ENCODE data around the gene TTC7B. TPM values are rescaled to one million over a fixed set of nuclear protein-coding genes. Genes with fewer than 3 reads are reported as not detected.

Gene TTC7B
- total RNA-seq, 1 donor from 2014 or later = 46.6 TPM

DNA sequence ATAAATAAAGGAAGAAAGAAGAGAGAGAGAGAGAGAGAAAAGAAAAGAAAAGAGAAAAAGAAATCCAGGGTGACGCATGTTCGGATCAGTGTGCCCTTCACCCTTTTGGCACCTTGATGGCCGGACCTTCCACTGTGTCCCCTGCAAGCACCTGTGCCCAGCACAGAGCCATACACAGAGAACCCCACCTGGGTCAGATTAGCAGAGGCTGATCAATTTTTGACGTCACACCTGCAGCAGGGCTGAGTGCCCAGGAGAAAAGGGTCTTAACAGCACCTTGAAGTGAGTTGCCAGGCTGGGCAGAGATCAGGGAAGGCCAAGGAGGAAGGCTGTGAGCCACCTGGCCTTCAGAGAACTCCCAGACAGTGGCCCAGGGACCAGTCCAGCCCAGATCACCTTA is 305.0 kb downstream of the TTC7B start:
- no peaks in the 10 kb centered on the region for H3K9me3 Mint-ChIP-seq (ENCODE audit: low read depth)
- peaks cover 56% of the 10 kb centered on the region for H3K4me1 Mint-ChIP-seq (ENCODE audit: low read depth)
- H3K27me3 Mint-ChIP-seq = no peaks in the 10 kb centered on the region
- DNase-seq (ENCODE audit: low spot score, unreplicated experiment) = no peak
- TF ChIP-seq, protein P1, sequence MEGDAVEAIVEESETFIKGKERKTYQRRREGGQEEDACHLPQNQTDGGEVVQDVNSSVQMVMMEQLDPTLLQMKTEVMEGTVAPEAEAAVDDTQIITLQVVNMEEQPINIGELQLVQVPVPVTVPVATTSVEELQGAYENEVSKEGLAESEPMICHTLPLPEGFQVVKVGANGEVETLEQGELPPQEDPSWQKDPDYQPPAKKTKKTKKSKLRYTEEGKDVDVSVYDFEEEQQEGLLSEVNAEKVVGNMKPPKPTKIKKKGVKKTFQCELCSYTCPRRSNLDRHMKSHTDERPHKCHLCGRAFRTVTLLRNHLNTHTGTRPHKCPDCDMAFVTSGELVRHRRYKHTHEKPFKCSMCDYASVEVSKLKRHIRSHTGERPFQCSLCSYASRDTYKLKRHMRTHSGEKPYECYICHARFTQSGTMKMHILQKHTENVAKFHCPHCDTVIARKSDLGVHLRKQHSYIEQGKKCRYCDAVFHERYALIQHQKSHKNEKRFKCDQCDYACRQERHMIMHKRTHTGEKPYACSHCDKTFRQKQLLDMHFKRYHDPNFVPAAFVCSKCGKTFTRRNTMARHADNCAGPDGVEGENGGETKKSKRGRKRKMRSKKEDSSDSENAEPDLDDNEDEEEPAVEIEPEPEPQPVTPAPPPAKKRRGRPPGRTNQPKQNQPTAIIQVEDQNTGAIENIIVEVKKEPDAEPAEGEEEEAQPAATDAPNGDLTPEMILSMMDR (IDR thresholded peaks at IDR 0.05; ENCODE audit: unreplicated experiment) = no peak
- peak overlapping the region; percentile 94 for H3K27ac Mint-ChIP-seq
- H3K36me3 Mint-ChIP-seq (ENCODE audit: insufficient read depth) = no peaks in the 10 kb centered on the region
- no peak overlapping the region for H3K4me3 Mint-ChIP-seq (ENCODE audit: low read depth)

DNA sequence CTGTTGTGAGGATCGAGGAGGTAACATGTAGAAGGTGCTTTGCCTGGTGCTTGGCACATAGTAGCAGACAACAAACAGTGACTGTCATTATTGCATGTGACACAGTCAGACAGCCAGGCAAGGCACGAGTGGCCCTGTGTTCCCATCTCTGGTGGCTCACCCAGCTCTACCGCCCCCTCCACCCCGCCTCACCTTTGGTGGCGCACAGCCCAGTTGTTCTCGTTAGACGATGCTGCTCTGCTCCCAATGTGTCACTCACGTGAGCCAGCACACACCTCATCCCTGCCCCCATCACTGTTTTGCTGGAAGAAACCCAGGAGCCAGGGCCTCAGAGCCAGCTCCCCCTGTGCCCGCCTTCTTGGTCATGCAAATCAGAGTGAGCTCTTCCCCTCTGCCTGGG is 306.1 kb downstream of the TTC7B start:
- no peak for DNase-seq (ENCODE audit: low spot score, unreplicated experiment)
- peak overlapping the region; percentile 71 for H3K27ac Mint-ChIP-seq
- H3K27me3 Mint-ChIP-seq = no peaks in the 10 kb centered on the region
- TF ChIP-seq, protein P1 (IDR thresholded peaks at IDR 0.05; ENCODE audit: unreplicated experiment) = no peak
- peaks cover 47% of the 10 kb centered on the region for H3K4me1 Mint-ChIP-seq (ENCODE audit: low read depth)
- H3K36me3 Mint-ChIP-seq (ENCODE audit: insufficient read depth) = no peaks in the 10 kb centered on the region
- no peak overlapping the region for H3K4me3 Mint-ChIP-seq (ENCODE audit: low read depth)
- H3K9me3 Mint-ChIP-seq (ENCODE audit: low read depth) = no peaks in the 10 kb centered on the region

DNA sequence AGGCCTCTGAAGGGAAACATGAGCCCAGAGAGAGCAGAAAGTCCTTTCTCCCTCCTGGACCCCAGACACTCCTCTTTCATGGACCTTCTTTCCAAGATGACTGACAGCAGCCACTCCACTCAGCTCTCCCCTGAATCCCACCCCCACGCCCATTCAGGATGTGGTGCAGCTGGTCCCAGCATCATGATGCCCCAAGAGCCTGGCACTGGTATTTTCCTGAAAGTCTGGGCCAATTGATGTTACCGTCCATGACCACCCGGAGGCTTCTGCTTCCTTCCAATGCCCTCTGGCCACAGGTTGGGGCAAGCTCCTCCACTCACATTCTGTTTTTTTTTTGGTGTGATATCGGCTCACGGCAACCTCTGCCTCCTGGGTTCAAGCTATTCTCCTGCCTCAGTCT is 306.8 kb downstream of the TTC7B start:
- H3K9me3 Mint-ChIP-seq (ENCODE audit: low read depth) = no peaks in the 10 kb centered on the region
- H3K4me1 Mint-ChIP-seq (ENCODE audit: low read depth) = peaks cover 47% of the 10 kb centered on the region
- DNase-seq (ENCODE audit: low spot score, unreplicated experiment) = no peak
- H3K27me3 Mint-ChIP-seq = no peaks in the 10 kb centered on the region
- no peak overlapping the region for H3K4me3 Mint-ChIP-seq (ENCODE audit: low read depth)
- TF ChIP-seq, protein P1 (IDR thresholded peaks at IDR 0.05; ENCODE audit: unreplicated experiment) = no peak
- no peak overlapping the region for H3K27ac Mint-ChIP-seq
- H3K36me3 Mint-ChIP-seq (ENCODE audit: insufficient read depth) = no peaks in the 10 kb centered on the region

DNA sequence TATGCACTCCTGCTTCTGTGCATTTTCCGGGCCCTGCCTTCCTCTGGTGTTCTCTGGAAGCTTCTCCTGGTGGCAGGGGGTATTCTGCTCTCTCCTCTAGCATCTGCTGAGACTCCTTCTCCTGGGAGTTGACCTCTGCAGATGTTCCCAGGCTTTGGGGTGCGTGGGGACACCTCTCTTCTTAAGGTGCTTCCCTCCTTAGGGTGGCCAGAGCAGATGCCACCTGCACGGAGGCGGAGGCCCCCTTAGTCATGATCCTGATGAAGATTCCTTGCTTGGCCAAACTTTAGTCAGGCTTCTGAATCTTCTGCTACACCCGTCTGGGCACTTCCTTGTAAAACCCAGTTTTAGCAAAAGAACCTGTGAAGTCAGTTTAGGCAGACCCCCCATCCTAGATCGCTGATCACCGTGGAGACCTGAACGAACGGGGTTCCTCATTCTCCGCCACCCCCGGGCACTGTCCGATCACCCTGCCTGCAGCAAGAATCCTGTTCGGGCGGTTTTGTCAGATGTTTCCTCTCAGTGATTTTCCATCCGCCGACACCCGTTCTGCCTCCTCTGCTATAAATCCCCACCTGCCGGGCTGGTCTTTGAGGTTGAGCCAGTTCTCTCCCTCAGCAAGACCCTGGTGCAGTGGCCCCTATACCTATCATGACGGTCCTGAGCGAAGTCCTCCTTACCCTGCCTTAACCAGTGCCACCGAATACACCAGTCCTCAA is 307.5 kb downstream of the TTC7B start:
- Mint-ChIP-seq H3K27ac (peak overlapping the region; percentile 60), H3K36me3 (ENCODE audit: insufficient read depth) (no peaks in the 10 kb centered on the region), H3K4me3 (ENCODE audit: low read depth) (no peak overlapping the region), H3K27me3 (no peaks in the 10 kb centered on the region), H3K9me3 (ENCODE audit: low read depth) (no peaks in the 10 kb centered on the region), H3K4me1 (ENCODE audit: low read depth) (peaks cover 41% of the 10 kb centered on the region)
- no peak for DNase-seq (ENCODE audit: low spot score, unreplicated experiment)
- TF ChIP-seq, protein P1 (IDR thresholded peaks at IDR 0.05; ENCODE audit: unreplicated experiment) = no peak

DNA sequence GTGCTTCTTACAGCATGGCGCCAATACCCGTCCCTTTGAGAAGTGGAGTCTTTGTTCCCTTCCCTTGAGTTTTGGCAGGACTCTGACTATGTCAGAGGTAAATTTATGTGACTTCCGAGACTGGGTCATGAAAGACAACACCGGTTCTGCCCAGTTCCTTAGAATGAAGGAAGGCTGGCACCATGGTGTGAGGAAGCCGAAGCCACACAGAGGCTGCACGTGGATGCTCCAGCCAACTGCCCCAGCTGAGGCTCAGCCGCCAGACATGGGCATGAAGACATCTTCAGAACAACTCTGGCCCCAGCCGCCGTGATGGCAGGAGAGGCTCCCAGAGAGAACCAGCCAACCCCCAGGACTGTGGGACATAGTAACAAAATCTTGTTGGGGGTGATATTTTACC is 308.2 kb downstream of the TTC7B start:
- H3K4me1 Mint-ChIP-seq (ENCODE audit: low read depth) = peaks cover 37% of the 10 kb centered on the region
- no peak overlapping the region for H3K27ac Mint-ChIP-seq
- DNase-seq (ENCODE audit: low spot score, unreplicated experiment) = no peak

More for the DNA sequence above, 308.2 kb downstream of the TTC7B start:
- Mint-ChIP-seq H3K4me3 (ENCODE audit: low read depth) (no peak overlapping the region), H3K9me3 (ENCODE audit: low read depth) (no peaks in the 10 kb centered on the region), H3K27me3 (no peaks in the 10 kb centered on the region), H3K36me3 (ENCODE audit: insufficient read depth) (no peaks in the 10 kb centered on the region)
- TF ChIP-seq, protein P1 (IDR thresholded peaks at IDR 0.05; ENCODE audit: unreplicated experiment) = no peak
